ENCODE results near the gene CYP2R1.

Gene CYP2R1

DNA sequence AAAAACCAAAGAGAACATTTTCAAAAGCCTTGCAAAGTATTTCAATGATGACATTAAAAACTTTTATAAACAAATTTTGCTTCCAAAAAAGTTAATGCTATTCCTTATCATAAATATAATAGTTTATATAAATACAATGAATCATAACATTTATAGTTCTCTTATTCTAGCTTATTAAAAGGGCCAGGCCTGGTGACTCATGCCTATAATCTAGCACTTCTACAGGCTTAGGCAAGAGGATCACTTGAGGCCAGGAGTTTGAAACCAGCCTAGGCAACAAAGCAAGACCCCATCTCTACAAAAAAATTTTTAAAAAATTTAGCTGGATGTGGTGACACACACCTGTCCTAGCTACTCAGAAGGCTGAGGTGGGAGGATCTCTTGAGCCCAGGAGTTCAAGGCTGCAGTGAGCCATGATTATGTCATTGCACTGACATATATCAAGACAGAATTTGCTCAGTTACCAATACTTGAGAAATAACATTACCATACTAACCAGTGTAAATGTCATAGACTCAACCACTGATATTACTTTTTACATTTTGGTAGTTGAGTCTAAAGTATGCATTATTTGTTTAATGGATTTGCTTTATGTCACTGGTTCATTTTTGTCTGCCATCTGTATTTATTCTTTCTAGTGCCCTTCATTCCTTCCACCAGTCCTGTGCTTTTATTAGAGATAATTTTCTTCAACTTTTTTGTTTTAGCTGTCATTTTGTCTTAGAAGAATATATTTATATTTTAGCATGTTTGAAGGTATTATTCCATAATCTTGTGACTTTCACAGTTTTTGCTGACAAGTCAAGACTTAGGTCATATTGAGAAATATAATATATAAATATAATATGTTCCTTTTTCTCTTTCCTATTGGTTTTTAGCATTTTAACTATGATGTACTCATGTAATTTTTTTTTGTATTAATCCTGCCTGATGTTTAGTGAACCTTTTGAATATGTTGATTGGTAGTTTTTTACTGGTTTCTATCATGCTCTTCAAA lies 56.2 kb downstream of the CYP2R1 start:
- in situ Hi-C loops (cut with MboI; ENCODE audit: low sequenced_read_pairs) = no loop called here

All from HL-60/S4 treated with retinoic acid at 250 ng/mL for 4 days and 3 days (cell line).